Renal pelvis (tissue), 12 donors: ENCODE measurements around the gene MYH2. TPM values are rescaled to one million over a fixed set of nuclear protein-coding genes. Genes with fewer than 3 reads are reported as not detected.
"Not testable (repeated sequence)": the region's sequence is repeated elsewhere in the genome, so short reads cannot be mapped to it uniquely, and the experiment has no call there.

Source experiments
- DNase-seq: peaks from one replicate; pipeline ENCODE4 v3.0.0-alpha.2; 2013
- long read RNA-seq, 16 experiments: transcript quantifications; one replicate each; lab custom pipeline, GENCODE V29; 2026
- polyA plus RNA-seq, 3 donors: library from polyadenylated mRNA; unstranded; fragments of 120-200 nt; gene quantifications; one replicate each; pipeline ENCODE4 v1.2.1, GENCODE V29; 2013; ENCODE audit not compliant: insufficient read length in 3 of 3

MYH2 gene
- polyA plus RNA-seq, result under 1 TPM in 1 of 3 donors, not detected in 2; 0.04 TPM
- long read RNA-seq, donor 1, result 0 reads
- long read RNA-seq, donor 2, result 0 reads
- long read RNA-seq, donor 3, result 0 reads
- long read RNA-seq, donor 4, result 0 reads
- long read RNA-seq, donor 5, result 0 reads
- long read RNA-seq, donor 6, result 0 reads
- long read RNA-seq, donor 7, result 0 reads
- long read RNA-seq, donor 8, result 0 reads
- long read RNA-seq, donor 9, result 0 reads
- long read RNA-seq, donor 10, result 0 reads
- long read RNA-seq, donor 11, result 0 reads
- long read RNA-seq, donor 12, result 0 reads
- long read RNA-seq, donor 13, result 0 reads
- long read RNA-seq, donor 14, result 0 reads
- long read RNA-seq, donor 15, result 0 reads
- long read RNA-seq, donor 16, result 0 reads

- no peak for DNase-seq
These were observed at the start of gene MYH2 for GRCh38 chr17:10549096-10549842. Gene MYH2 (minus strand): TSS chr17:10549658. CDS start chr17:10547920, 1,738 bp downstream.

- no peak for DNase-seq
These were observed 49.2 kb upstream of the MYH2 start for GRCh38 chr17:10598621-10599020.

- no peak for DNase-seq
These were observed 40.2 kb upstream of the MYH2 start for GRCh38 chr17:10589553-10590145.

- no peak for DNase-seq
These were observed 36.1 kb upstream of the MYH2 start for GRCh38 chr17:10585529-10585928.

- no peak for DNase-seq
These were observed 34.4 kb upstream of the MYH2 start for GRCh38 chr17:10583834-10584233.

GRCh38 chr17:10579270-10579669 is 29.8 kb upstream of the MYH2 start:
- DNase-seq, result no peak

- no peak for DNase-seq
These were observed 24.9 kb upstream of the MYH2 start for GRCh38 chr17:10574324-10574723.

GRCh38 chr17:10563991-10564660 is 14.7 kb upstream of the MYH2 start:
- no peak for DNase-seq

- DNase-seq, result no peak
These were observed 8.6 kb upstream of the MYH2 start for GRCh38 chr17:10558049-10558448.

GRCh38 chr17:10557422-10557821 is 8.0 kb upstream of the MYH2 start:
- no peak for DNase-seq

- no peak for DNase-seq
These were observed 7.0 kb upstream of the MYH2 start for GRCh38 chr17:10556301-10557005.

- DNase-seq, result no peak
These were observed 556 bp upstream of the MYH2 start for GRCh38 chr17:10550014-10550413.

GRCh38 chr17:10547351-10547750 is 2.1 kb downstream of the MYH2 start:
- no peak for DNase-seq

GRCh38 chr17:10543486-10543885 is 6.0 kb downstream of the MYH2 start:
- not testable (repeated sequence) for DNase-seq

GRCh38 chr17:10541179-10541578 is 8.3 kb downstream of the MYH2 start:
- not testable (repeated sequence) for DNase-seq

GRCh38 chr17:10532026-10532425 is 17.4 kb downstream of the MYH2 start:
- DNase-seq, result no peak

GRCh38 chr17:10527419-10527818 is 22.0 kb downstream of the MYH2 start:
- DNase-seq, result no peak

GRCh38 chr17:10526517-10526916 is 22.9 kb downstream of the MYH2 start:
- DNase-seq, result no peak

- no peak for DNase-seq
These were observed 26.4 kb downstream of the MYH2 start for GRCh38 chr17:10523064-10523463.

- DNase-seq, result no peak
These were observed 27.5 kb downstream of the MYH2 start for GRCh38 chr17:10521949-10522348.

- no peak for DNase-seq
These were observed 31.0 kb downstream of the MYH2 start, which contains the start of gene MYH1 for GRCh38 chr17:10518271-10519037. Gene MYH1 (minus strand): TSS chr17:10518542. CDS start chr17:10516642, 1,900 bp downstream.
